ENCODE results near the gene DENND4C.
"Not testable (repeated sequence)": the region's sequence is repeated elsewhere in the genome, so short reads cannot be mapped to it uniquely, and the experiment has no call there.

GRCh38 chr9:19403231-19403630 is 172.7 kb downstream of the DENND4C start:
- TF ChIP-seq CTCF, POLR2A (IDR thresholded peaks at IDR 0.05): not testable (repeated sequence)
